ENCODE data around the gene LRRC75B. TPM values are rescaled to one million over a fixed set of nuclear protein-coding genes. Genes with fewer than 3 reads are reported as not detected.

LRRC75B gene
- total and polyA plus RNA-seq, 3 donors from 2014 or later = 33.0 to 162 (median 120) TPM

DNA sequence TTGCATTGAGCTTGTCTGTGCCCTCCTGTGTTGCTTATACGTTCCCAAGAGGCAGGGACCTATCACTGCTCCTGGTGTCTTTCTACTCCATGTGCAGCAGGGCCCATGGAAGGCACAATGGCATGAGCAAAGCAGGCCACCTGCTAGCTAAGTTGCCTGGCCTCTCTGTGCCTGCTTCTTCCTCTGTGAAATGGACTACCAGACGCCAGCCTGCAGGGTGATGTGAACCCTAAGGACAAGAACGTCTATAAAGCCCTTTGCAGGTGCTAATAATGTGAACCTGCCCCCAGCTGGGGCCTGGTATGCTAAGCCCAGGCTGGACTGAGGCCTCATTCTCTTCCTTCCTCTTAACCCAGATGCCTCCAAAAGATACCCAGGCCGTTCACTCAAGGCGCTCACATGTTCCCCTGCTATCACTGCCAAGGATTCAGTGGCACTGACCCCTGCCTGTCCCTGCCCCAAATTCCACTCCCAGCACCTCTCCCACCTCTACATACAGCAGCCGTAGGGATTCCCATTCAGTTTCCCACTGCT is 41.9 kb downstream of the LRRC75B start:
- H3K27ac ChIP-seq = no peak overlapping the region

DNA sequence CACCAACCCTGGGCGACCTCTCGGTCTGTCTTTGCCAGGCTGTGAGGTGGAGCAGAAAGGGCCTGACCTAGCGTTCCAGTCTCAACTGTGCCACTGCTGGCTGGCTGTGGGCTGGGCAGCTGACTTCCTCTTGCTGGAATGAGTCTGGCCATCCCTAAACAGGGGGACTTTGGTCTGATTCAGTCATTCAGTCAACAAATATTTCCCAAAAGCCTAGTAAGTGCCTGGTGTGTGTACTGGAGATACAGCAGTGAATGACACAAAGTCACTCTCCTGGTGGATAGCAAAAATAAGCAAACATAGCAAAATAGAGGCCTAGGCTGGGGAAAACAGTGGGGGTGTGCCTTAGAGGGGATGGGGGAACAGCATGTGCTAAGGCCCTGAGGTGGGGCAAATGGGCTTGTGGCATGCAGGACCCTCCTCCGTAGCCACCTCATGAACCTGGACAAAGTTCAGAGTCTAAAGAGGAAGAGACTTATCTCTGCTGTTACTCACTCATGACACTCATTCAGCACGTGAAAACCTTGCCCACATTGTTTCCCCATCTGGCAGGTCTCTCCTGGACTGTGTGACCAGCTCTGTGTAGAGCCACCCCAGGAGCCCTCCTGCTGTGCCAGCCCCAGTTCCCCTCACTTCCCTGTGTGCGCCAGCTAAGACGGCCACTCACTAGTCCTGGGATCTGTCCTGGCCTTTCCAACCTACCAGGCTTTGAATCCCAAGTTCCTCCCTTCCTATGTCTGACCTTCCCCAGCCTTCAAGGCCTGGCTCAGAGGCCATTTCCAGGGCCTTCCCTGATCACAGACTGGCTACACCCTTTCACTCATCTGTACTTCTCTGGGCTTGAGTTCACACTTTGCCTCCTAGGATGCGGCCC is 42.6 kb downstream of the LRRC75B start:
- intact Hi-C loops (cut with DNase I; ENCODE audit: low total_unique reads) = no loop called here
- Histone ChIP-seq H3K36me3 (ENCODE audit: low read depth, missing control alignments) (no peaks in the 10 kb centered on the region), H3K4me1 (peaks cover 25% of the 10 kb centered on the region), H3K27me3 (no peaks in the 10 kb centered on the region), H3K9me3 (no peaks in the 10 kb centered on the region), H3K27ac (no peak overlapping the region), H3K4me3 (no peak overlapping the region)
- DNase-seq = no peak
- 86 to 88% methylated on average over 8 of the region's 8 CpGs for WGBS, 2 donors
- TF ChIP-seq, protein P1, sequence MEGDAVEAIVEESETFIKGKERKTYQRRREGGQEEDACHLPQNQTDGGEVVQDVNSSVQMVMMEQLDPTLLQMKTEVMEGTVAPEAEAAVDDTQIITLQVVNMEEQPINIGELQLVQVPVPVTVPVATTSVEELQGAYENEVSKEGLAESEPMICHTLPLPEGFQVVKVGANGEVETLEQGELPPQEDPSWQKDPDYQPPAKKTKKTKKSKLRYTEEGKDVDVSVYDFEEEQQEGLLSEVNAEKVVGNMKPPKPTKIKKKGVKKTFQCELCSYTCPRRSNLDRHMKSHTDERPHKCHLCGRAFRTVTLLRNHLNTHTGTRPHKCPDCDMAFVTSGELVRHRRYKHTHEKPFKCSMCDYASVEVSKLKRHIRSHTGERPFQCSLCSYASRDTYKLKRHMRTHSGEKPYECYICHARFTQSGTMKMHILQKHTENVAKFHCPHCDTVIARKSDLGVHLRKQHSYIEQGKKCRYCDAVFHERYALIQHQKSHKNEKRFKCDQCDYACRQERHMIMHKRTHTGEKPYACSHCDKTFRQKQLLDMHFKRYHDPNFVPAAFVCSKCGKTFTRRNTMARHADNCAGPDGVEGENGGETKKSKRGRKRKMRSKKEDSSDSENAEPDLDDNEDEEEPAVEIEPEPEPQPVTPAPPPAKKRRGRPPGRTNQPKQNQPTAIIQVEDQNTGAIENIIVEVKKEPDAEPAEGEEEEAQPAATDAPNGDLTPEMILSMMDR (IDR thresholded peaks at IDR 0.05) = no peak
- TF ChIP-seq POLR2A (IDR thresholded peaks at IDR 0.05) = no peak

More for the DNA sequence above, 41.9 kb downstream of the LRRC75B start:
- Histone ChIP-seq H3K4me1 (peaks cover 19% of the 10 kb centered on the region), H3K9me3 (no peaks in the 10 kb centered on the region), H3K36me3 (ENCODE audit: low read depth, missing control alignments) (no peaks in the 10 kb centered on the region), H3K4me3 (no peak overlapping the region), H3K27me3 (no peaks in the 10 kb centered on the region)
- intact Hi-C loops (cut with DNase I; ENCODE audit: low total_unique reads) = no loop called here
- TF ChIP-seq, protein P1 (IDR thresholded peaks at IDR 0.05) = no peak
- 73 to 79% methylated on average over 5 to 6 of the region's 6 CpGs for WGBS, 2 donors
- DNase-seq = no peak

DNA sequence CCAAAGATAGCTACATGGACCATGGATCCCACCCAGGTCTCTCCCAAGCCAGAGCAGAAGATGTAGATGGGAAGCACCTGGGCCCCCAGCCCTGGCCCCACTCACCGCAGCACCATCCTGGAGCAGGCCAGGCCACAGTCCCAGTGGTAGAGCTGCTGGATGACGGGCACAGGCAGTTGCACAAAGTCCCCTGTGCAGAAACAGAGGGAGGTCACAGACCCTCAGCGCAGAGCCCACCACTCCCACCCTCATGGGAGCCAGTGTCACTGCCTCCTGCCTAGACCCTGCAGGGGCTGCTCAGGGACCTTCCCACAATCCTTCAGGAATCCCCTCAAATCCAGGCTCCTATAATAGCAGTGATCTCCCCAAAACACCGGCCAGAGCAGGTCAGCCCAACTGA is 44.1 kb downstream of the LRRC75B start:
- H3K27ac ChIP-seq = no peak overlapping the region
- no peak for DNase-seq
- H3K4me3 ChIP-seq = no peak overlapping the region
- no peak for TF ChIP-seq POLR2A (IDR thresholded peaks at IDR 0.05)
- TF ChIP-seq, protein P1 (IDR thresholded peaks at IDR 0.05) = no peak
- intact Hi-C loops (cut with DNase I; ENCODE audit: low total_unique reads) = no loop called here
- no peaks in the 10 kb centered on the region for H3K36me3 ChIP-seq (ENCODE audit: low read depth, missing control alignments)
- H3K9me3 ChIP-seq = no peaks in the 10 kb centered on the region
- peaks cover 30% of the 10 kb centered on the region for H3K4me1 ChIP-seq
- H3K27me3 ChIP-seq = no peaks in the 10 kb centered on the region
- WGBS, 2 donors = 98 to 100% methylated on average over 3 to 4 of the region's 4 CpGs

DNA sequence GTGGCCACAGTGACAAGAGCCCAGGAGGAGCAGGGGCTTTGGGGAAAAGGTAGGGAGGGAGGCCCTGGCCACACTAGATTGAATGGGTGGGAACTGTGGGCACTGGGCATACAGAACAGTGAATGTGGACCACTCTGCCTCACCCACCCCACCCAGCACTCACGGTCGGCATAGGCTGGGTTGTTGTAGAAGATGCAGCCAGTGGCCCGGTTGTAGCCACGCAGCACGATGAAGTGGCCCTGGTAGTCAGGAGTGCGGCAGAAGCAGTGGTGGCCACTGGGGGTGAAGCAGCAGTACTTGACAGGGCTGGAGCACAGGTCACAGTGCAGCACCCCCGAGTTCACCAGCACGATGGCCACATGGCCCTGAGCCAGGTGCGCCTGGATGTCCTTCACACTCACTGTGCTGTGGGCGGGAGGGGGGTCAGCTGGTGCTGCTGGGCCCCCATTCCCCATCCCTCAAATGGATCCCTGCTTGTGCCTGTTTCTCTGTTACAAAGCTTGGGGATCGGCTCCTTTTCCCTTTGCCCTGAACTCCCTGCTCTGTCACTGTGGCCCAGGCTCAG is 49.1 kb downstream of the LRRC75B start:
- no peak overlapping the region for H3K4me3 ChIP-seq
- intact Hi-C loops (cut with DNase I; ENCODE audit: low total_unique reads) = no loop called here
- peaks cover 14% of the 10 kb centered on the region for H3K4me1 ChIP-seq
- H3K27ac ChIP-seq = no peak overlapping the region
- TF ChIP-seq POLR2A (IDR thresholded peaks at IDR 0.05) = no peak
- TF ChIP-seq, protein P1 (IDR thresholded peaks at IDR 0.05) = no peak
- H3K9me3 ChIP-seq = no peaks in the 10 kb centered on the region
- H3K36me3 ChIP-seq (ENCODE audit: low read depth, missing control alignments) = no peaks in the 10 kb centered on the region
- DNase-seq = no peak
- 73 to 100% methylated on average over 6 to 11 of the region's 11 CpGs for WGBS, 2 donors
- no peaks in the 10 kb centered on the region for H3K27me3 ChIP-seq

Measured in testis (tissue), 3 donors.